ENCODE results near the gene FAM89B.
"Not testable (repeated sequence)": the region's sequence is repeated elsewhere in the genome, so short reads cannot be mapped to it uniquely, and the experiment has no call there.

Gene FAM89B

GRCh38 chr11:65556470-65557279, 15.7 kb upstream of the FAM89B start:
- DNase-seq (ENCODE audit: low read depth), result no peak

GRCh38 chr11:65557280-65558001, 14.9 kb upstream of the FAM89B start:
- DNase-seq (ENCODE audit: low read depth), result no peak

- peak; percentile 71 for DNase-seq (ENCODE audit: low read depth)
These were observed 14.1 kb upstream of the FAM89B start, which contains the start of gene LTBP3 for GRCh38 chr11:65558002-65558929. LTBP3 (minus strand) TSS chr11:65558359; CDS start chr11:65557959, 400 bp downstream.

- no peak for DNase-seq (ENCODE audit: low read depth)
These were observed 13.3 kb upstream of the FAM89B start for GRCh38 chr11:65558930-65559509.

GRCh38 chr11:65559535-65559934, 12.8 kb upstream of the FAM89B start:
- no peak for DNase-seq (ENCODE audit: low read depth)

GRCh38 chr11:65559951-65560537, 12.3 kb upstream of the FAM89B start:
- DNase-seq (ENCODE audit: low read depth), result no peak

GRCh38 chr11:65560555-65561418, 11.6 kb upstream of the FAM89B start:
- DNase-seq (ENCODE audit: low read depth), result no peak

- no peak for DNase-seq (ENCODE audit: low read depth)
These were observed 10.3 kb upstream of the FAM89B start for GRCh38 chr11:65562020-65562419.

- no peak for DNase-seq (ENCODE audit: low read depth)
These were observed 9.6 kb upstream of the FAM89B start for GRCh38 chr11:65562788-65563187.

GRCh38 chr11:65563601-65564000, 8.7 kb upstream of the FAM89B start:
- no peak for DNase-seq (ENCODE audit: low read depth)

GRCh38 chr11:65564879-65565559, 7.3 kb upstream of the FAM89B start:
- DNase-seq (ENCODE audit: low read depth), result not testable (repeated sequence)

- no peak for DNase-seq (ENCODE audit: low read depth)
These were observed 6.5 kb upstream of the FAM89B start for GRCh38 chr11:65565624-65566453.

- no peak for DNase-seq (ENCODE audit: low read depth)
These were observed 3.0 kb upstream of the FAM89B start for GRCh38 chr11:65569164-65569972.

GRCh38 chr11:65569973-65570918, 2.1 kb upstream of the FAM89B start, which contains the start of gene ZNRD2:
ZNRD2 (plus strand) TSS chr11:65570477; CDS start chr11:65570492, 15 bp downstream.
- DNase-seq (ENCODE audit: low read depth), result peak; percentile 97

GRCh38 chr11:65571420-65571819, 918 bp upstream of the FAM89B start:
- DNase-seq (ENCODE audit: low read depth), result no peak

- DNase-seq (ENCODE audit: low read depth), result no peak
These were observed 398 bp upstream of the FAM89B start for GRCh38 chr11:65571940-65572339.
